WTC11 (cell line): Measurements from ENCODE around the gene DNAH5. TPM values are rescaled to one million over a fixed set of nuclear protein-coding genes. Genes with fewer than 3 reads are reported as not detected.

Experiments used
- ATAC-seq: fragments of 200-7000 bp; cut with Tn5 transposase; 2 replicates; pipeline ENCODE4 v1.10.0; 2021; ENCODE audit warnings: mild to moderate bottlenecking, moderate library complexity
- CTCF ChIA-PET: fragments of 300-600 bp; sonication (Branson Sonifier 250); formaldehyde crosslinking; loops from one replicate; lab custom pipeline; 2021; ENCODE audit warnings: antibody characterized with exemption; lab: Charles Lee
- POLR2A ChIA-PET: fragments of 350-600 bp; sonication (Branson Sonifier 250); formaldehyde crosslinking; loops from one replicate; lab custom pipeline; 2021; ENCODE audit warnings: antibody characterized with exemption; lab: Charles Lee
- DNase-seq: peaks from one replicate; pipeline ENCODE4 v3.0.0; 2021; ENCODE audit warnings: low spot score
- H3K27ac Mint-ChIP-seq: 2 replicates; pipeline ENCODE4 v1.8.0; 2021; ENCODE audit warnings: mixed read lengths
- H3K27me3 Mint-ChIP-seq: 2 replicates; pipeline ENCODE4 v1.8.0; 2021; ENCODE audit warnings: low read depth, mild to moderate bottlenecking, moderate library complexity, mixed read lengths
- H3K36me3 Mint-ChIP-seq: 2 replicates; pipeline ENCODE4 v1.8.0; 2021; ENCODE audit warnings: mixed read lengths
- H3K4me1 Mint-ChIP-seq: 2 replicates; pipeline ENCODE4 v1.8.0; 2022; ENCODE audit warnings: mixed read lengths
- H3K4me3 Mint-ChIP-seq: 2 replicates; pipeline ENCODE4 v1.8.0; 2021; ENCODE audit warnings: mild to moderate bottlenecking, moderate library complexity, mixed read lengths
- H3K9me3 Mint-ChIP-seq: 2 replicates; pipeline ENCODE4 v1.8.0; 2021; ENCODE audit warnings: mixed read lengths
- CREB1 ChIP-seq: sonication (generic); formaldehyde crosslinking; IDR thresholded peaks from 2 replicates; pipeline ENCODE4 v1.8.0; 2023; ENCODE audit warnings: mild to moderate bottlenecking, missing genetic modification reagents
- ETV6 ChIP-seq: sonication (generic); formaldehyde crosslinking; IDR thresholded peaks from 2 replicates; pipeline ENCODE4 v1.8.1; 2022; ENCODE audit warnings: mild to moderate bottlenecking, missing genetic modification reagents
- FOXJ3 ChIP-seq: sonication (generic); formaldehyde crosslinking; IDR thresholded peaks from 2 replicates; pipeline ENCODE4 v1.9.0; 2021; ENCODE audit warnings: missing genetic modification reagents, mild to moderate bottlenecking, borderline replicate concordance
- GRHL2 ChIP-seq: fragments of 250-450 bp; sonication (Bioruptor Pico); IDR thresholded peaks from 2 replicates; pipeline ENCODE4 v1.8.0; 2022; ENCODE audit warnings: mild to moderate bottlenecking, moderate library complexity; ENCODE audit not compliant: insufficient replicate concordance, severe bottlenecking
- IRF2 ChIP-seq: sonication (generic); formaldehyde crosslinking; IDR thresholded peaks from 2 replicates; pipeline ENCODE4 v1.8.0; 2022; ENCODE audit warnings: low read depth, missing genetic modification reagents, borderline replicate concordance
- RORB ChIP-seq: fragments of 250-450 bp; sonication (Bioruptor Pico); IDR thresholded peaks from 2 replicates; pipeline ENCODE4 v1.9.0; 2021; ENCODE audit warnings: mild to moderate bottlenecking
- SMAD4 ChIP-seq: sonication (generic); formaldehyde crosslinking; IDR thresholded peaks from 2 replicates; pipeline ENCODE4 v1.8.0; 2022; ENCODE audit warnings: mild to moderate bottlenecking, missing genetic modification reagents
- TEAD4 ChIP-seq: sonication (generic); formaldehyde crosslinking; IDR thresholded peaks from 2 replicates; pipeline ENCODE4 v1.8.0; 2022; ENCODE audit warnings: mild to moderate bottlenecking, missing genetic modification reagents
- ZBTB21 ChIP-seq: sonication (generic); formaldehyde crosslinking; IDR thresholded peaks from 2 replicates; pipeline ENCODE4 v1.8.1; 2023; ENCODE audit warnings: mild to moderate bottlenecking, missing genetic modification reagents, borderline replicate concordance
- ZNF416 ChIP-seq: fragments of 250-450 bp; sonication (Bioruptor Pico); IDR thresholded peaks from 2 replicates; pipeline ENCODE4 v1.9.0; 2021; ENCODE audit warnings: mild to moderate bottlenecking, inconsistent platforms
- total RNA-seq: library from RNA; stranded (reverse); gene quantifications from 3 replicates; pipeline ENCODE4 v1.2.3, GENCODE V29; 2021
- TF ChIP-seq, protein P1 (sequence below): fragments of 250-450 bp; sonication (Bioruptor Pico); IDR thresholded peaks from 2 replicates; pipeline ENCODE4 v1.9.0; 2021; ENCODE audit warnings: mild to moderate bottlenecking
- TF ChIP-seq, protein P2 (sequence below): sonication (generic); formaldehyde crosslinking; IDR thresholded peaks from 2 replicates; pipeline ENCODE4 v1.8.0; 2023; ENCODE audit warnings: missing genetic modification reagents, mild to moderate bottlenecking, borderline replicate concordance
- TF ChIP-seq, protein P3 (sequence below): sonication (generic); formaldehyde crosslinking; conservative IDR thresholded peaks from 2 replicates; pipeline ENCODE4 v1.8.1; 2023; ENCODE audit warnings: mild to moderate bottlenecking, low read depth, missing genetic modification reagents, moderate library complexity
- TF ChIP-seq, protein P4 (sequence below): sonication (generic); formaldehyde crosslinking; IDR thresholded peaks from 2 replicates; pipeline ENCODE4 v1.8.1; 2022; ENCODE audit warnings: low read depth, missing genetic modification reagents, borderline replicate concordance
- TF ChIP-seq, protein P5 (sequence below): sonication (generic); formaldehyde crosslinking; IDR thresholded peaks from 2 replicates; pipeline ENCODE4 v1.8.1; 2022; ENCODE audit warnings: low read depth, mild to moderate bottlenecking, moderate library complexity, missing genetic modification reagents, borderline replicate concordance

DNAH5 gene
- total RNA-seq, 1 experiment from 2014 or later, result 0.35 TPM

DNA sequence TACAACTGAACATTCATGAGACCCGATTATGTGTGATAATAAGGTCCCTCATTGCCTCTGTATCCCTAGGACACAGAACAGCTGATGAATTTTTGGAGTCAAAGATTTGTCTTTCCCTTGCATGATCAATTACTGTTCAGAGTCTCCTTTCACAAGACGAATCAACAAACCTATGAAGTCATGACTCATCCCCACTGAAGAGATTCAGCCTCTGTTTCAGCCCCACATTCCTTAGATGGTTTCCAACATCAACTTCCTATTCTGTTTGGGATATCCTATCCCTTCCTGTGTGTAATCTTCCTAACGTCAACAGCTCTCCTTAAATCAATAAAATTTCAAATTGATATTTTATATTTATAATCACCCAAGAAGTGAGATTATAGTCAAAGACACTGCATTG lies 199.0 kb downstream of the DNAH5 start:
- TF ChIP-seq CREB1 (no peak), ZNF416 (CRISPR knock-in tag) (no peak), GRHL2 (CRISPR knock-in tag) (no peak)
- Mint-ChIP-seq H3K36me3 (no peaks in the 10 kb centered on the region), H3K27ac (no peak overlapping the region), H3K27me3 (no peaks in the 10 kb centered on the region), H3K4me3 (no peak overlapping the region), H3K9me3 (peaks cover 7% of the 10 kb centered on the region; the same call in 1 of the 2 replicates), H3K4me1 (peaks cover 15% of the 10 kb centered on the region)
- ChIA-PET CTCF (no interaction called here), POLR2A (no interaction called here)
- no peak for DNase-seq
- ATAC-seq, result peak; percentile 50; the same call in 1 of the 2 replicates

DNA sequence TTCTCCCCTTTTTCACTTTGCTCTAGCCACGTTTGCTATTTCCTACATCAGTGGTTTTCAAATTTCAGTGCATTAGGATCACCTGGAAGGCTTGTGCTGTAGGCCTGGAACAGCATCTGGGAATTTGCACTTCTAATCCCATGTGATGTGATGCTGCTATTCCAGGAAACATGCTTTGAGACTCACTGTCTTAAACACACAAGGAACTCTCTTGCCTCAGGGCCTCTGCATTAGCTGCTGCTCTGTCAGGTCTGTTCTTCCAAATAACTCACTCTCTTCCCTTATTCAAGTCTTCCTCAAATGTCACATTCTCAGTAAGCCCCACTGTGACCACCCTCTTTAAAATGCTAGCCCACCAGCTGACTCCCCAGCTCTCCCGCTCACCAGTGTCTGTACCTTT lies 204.0 kb downstream of the DNAH5 start:
- ChIA-PET POLR2A (interaction anchor here (0.6 kb wide), 1 partner anchor 1102 kb away, joined by 3 read pairs; no protein-coding TSS in a partner anchor), CTCF (no interaction called here)
- Mint-ChIP-seq H3K27me3 (no peaks in the 10 kb centered on the region), H3K27ac (no peak overlapping the region), H3K4me1 (0 out of 2 replicates have a peak, but pooled peaks cover 2% of the 10 kb centered on the region), H3K36me3 (no peaks in the 10 kb centered on the region), H3K9me3 (0 out of 2 replicates have a peak, but pooled peaks cover 4% of the 10 kb centered on the region), H3K4me3 (no peak overlapping the region)
- TF ChIP-seq TEAD4 (CRISPR knock-in tag) (no peak), IRF2 (CRISPR knock-in tag) (no peak)
- TF ChIP-seq, protein P1, sequence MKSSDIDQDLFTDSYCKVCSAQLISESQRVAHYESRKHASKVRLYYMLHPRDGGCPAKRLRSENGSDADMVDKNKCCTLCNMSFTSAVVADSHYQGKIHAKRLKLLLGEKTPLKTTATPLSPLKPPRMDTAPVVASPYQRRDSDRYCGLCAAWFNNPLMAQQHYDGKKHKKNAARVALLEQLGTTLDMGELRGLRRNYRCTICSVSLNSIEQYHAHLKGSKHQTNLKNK (CRISPR knock-in tag), result no peak
- no peak for DNase-seq
- no peak for ATAC-seq

DNA sequence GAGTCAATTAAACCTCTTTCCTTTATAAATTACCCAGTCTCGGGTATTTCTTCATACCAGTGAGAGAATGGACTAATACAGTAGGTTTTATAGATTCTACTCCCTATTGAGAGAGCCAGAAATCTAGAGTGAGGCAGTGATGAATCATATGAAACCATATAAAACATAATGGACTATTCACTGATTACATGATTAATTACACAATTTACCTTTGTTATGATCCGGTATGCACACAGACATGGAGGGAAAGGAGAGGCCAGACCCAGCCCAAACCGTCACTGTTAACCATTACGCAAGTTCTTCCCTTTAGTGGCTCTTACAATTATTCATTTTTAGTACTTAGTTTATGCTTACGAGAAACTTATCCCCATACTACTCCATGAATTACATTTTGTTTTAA lies 205.0 kb downstream of the DNAH5 start:
- ChIA-PET POLR2A (no interaction called here), CTCF (no interaction called here)
- DNase-seq (no peak), ATAC-seq (no peak)
- no peak overlapping the region for H3K4me3 Mint-ChIP-seq
- no peaks in the 10 kb centered on the region for H3K27me3 Mint-ChIP-seq
- H3K4me1 Mint-ChIP-seq, result no peaks in the 10 kb centered on the region
- 0 out of 2 replicates have a peak, but pooled peaks cover 4% of the 10 kb centered on the region for H3K9me3 Mint-ChIP-seq
- H3K27ac Mint-ChIP-seq, result no peak overlapping the region
- no peaks in the 10 kb centered on the region for H3K36me3 Mint-ChIP-seq
- TF ChIP-seq ZBTB21 (CRISPR knock-in tag), result no peak
- TF ChIP-seq, protein P2, sequence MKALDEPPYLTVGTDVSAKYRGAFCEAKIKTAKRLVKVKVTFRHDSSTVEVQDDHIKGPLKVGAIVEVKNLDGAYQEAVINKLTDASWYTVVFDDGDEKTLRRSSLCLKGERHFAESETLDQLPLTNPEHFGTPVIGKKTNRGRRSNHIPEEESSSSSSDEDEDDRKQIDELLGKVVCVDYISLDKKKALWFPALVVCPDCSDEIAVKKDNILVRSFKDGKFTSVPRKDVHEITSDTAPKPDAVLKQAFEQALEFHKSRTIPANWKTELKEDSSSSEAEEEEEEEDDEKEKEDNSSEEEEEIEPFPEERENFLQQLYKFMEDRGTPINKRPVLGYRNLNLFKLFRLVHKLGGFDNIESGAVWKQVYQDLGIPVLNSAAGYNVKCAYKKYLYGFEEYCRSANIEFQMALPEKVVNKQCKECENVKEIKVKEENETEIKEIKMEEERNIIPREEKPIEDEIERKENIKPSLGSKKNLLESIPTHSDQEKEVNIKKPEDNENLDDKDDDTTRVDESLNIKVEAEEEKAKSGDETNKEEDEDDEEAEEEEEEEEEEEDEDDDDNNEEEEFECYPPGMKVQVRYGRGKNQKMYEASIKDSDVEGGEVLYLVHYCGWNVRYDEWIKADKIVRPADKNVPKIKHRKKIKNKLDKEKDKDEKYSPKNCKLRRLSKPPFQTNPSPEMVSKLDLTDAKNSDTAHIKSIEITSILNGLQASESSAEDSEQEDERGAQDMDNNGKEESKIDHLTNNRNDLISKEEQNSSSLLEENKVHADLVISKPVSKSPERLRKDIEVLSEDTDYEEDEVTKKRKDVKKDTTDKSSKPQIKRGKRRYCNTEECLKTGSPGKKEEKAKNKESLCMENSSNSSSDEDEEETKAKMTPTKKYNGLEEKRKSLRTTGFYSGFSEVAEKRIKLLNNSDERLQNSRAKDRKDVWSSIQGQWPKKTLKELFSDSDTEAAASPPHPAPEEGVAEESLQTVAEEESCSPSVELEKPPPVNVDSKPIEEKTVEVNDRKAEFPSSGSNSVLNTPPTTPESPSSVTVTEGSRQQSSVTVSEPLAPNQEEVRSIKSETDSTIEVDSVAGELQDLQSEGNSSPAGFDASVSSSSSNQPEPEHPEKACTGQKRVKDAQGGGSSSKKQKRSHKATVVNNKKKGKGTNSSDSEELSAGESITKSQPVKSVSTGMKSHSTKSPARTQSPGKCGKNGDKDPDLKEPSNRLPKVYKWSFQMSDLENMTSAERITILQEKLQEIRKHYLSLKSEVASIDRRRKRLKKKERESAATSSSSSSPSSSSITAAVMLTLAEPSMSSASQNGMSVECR (CRISPR knock-in tag), result no peak

DNA sequence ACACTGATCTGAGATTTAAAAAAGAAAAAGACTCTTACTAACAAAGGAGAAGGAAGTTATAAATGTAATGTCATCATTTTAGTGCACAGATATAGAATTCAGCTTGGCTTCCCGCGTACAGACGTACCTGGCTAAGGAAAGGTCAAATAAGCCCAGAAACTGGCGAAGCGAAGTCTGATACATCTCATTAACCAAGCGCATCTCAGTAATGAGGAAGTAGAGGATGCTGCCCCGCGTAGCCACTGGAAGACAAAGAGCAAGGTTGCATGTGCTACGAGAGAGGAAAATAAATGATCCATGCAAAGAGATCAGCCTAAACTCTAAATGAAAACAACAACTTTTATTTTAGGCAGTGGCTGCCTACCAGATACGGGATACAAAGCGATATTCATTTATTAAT lies 208.8 kb downstream of the DNAH5 start:
- TF ChIP-seq FOXJ3, result no peak
- TF ChIP-seq, protein P3, sequence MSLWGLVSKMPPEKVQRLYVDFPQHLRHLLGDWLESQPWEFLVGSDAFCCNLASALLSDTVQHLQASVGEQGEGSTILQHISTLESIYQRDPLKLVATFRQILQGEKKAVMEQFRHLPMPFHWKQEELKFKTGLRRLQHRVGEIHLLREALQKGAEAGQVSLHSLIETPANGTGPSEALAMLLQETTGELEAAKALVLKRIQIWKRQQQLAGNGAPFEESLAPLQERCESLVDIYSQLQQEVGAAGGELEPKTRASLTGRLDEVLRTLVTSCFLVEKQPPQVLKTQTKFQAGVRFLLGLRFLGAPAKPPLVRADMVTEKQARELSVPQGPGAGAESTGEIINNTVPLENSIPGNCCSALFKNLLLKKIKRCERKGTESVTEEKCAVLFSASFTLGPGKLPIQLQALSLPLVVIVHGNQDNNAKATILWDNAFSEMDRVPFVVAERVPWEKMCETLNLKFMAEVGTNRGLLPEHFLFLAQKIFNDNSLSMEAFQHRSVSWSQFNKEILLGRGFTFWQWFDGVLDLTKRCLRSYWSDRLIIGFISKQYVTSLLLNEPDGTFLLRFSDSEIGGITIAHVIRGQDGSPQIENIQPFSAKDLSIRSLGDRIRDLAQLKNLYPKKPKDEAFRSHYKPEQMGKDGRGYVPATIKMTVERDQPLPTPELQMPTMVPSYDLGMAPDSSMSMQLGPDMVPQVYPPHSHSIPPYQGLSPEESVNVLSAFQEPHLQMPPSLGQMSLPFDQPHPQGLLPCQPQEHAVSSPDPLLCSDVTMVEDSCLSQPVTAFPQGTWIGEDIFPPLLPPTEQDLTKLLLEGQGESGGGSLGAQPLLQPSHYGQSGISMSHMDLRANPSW, result no peak
- TF ChIP-seq RORB, result no peak
- no peak for TF ChIP-seq ETV6
- TF ChIP-seq, protein P4, sequence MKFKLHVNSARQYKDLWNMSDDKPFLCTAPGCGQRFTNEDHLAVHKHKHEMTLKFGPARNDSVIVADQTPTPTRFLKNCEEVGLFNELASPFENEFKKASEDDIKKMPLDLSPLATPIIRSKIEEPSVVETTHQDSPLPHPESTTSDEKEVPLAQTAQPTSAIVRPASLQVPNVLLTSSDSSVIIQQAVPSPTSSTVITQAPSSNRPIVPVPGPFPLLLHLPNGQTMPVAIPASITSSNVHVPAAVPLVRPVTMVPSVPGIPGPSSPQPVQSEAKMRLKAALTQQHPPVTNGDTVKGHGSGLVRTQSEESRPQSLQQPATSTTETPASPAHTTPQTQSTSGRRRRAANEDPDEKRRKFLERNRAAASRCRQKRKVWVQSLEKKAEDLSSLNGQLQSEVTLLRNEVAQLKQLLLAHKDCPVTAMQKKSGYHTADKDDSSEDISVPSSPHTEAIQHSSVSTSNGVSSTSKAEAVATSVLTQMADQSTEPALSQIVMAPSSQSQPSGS, result no peak
- TF ChIP-seq, protein P5, sequence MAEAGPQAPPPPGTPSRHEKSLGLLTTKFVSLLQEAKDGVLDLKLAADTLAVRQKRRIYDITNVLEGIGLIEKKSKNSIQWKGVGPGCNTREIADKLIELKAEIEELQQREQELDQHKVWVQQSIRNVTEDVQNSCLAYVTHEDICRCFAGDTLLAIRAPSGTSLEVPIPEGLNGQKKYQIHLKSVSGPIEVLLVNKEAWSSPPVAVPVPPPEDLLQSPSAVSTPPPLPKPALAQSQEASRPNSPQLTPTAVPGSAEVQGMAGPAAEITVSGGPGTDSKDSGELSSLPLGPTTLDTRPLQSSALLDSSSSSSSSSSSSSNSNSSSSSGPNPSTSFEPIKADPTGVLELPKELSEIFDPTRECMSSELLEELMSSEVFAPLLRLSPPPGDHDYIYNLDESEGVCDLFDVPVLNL (CRISPR knock-in tag), result no peak
- TF ChIP-seq SMAD4 (CRISPR knock-in tag), result no peak
- Mint-ChIP-seq H3K27me3 (no peaks in the 10 kb centered on the region), H3K4me3 (no peak overlapping the region), H3K4me1 (no peaks in the 10 kb centered on the region), H3K27ac (no peak overlapping the region), H3K9me3 (peaks cover 4% of the 10 kb centered on the region; the same call in 1 of the 2 replicates), H3K36me3 (no peaks in the 10 kb centered on the region)
- POLR2A ChIA-PET, result no interaction called here
- no peak for DNase-seq
- CTCF ChIA-PET, result no interaction called here
- ATAC-seq, result no peak
